ENCODE measurements around the gene HDC. TPM values are rescaled to one million over a fixed set of nuclear protein-coding genes. Genes with fewer than 3 reads are reported as not detected.

HDC gene
- not detected in 2 replicates for total RNA-seq

GRCh38 chr15:50265620-50266019, at the start of gene HDC:
Gene HDC (minus strand): TSS chr15:50265726. CDS start chr15:50265623, 103 bp downstream.

Other genes with a start within 250 kb of the HDC start
- gene ATP8B4, start 146.5 kb downstream of the HDC start, total RNA-seq = 0.24 and 1.1 TPM in 2 replicates
- 1.4 and 3.0 TPM in 2 replicates for gene SLC27A2, start 83.5 kb downstream of the HDC start, total RNA-seq
- 66.5 and 74.0 TPM in 2 replicates for gene GABPB1, start 89.5 kb upstream of the HDC start, total RNA-seq
- 32.5 and 44.5 TPM in 2 replicates for gene USP8, start 158.7 kb upstream of the HDC start, total RNA-seq

Measured in tracheal epithelial cell (primary cell).